Upper lobe of left lung (tissue), 6 donors: ENCODE measurements around the gene CDS2. TPM values are rescaled to one million over a fixed set of nuclear protein-coding genes. Genes with fewer than 3 reads are reported as not detected.

Source experiments
- ATAC-seq, 2 donors: fragments of 200-7000 bp; cut with Tn5 transposase; one replicate each; pipeline ENCODE4 v1.9.1; 2022; ENCODE audit warnings: mild to moderate bottlenecking in 2 of 2, moderate library complexity in 2 of 2; ENCODE audit not compliant: low FRiP score in 2 of 2
- DNase-seq, 2 donors: peaks; one replicate each; pipeline ENCODE4 v3.0.0-alpha.2; 2019 to 2020
- H3K27ac ChIP-seq, 4 donors: fragments of 200-600 bp; sonication (generic); one replicate each; pipeline ENCODE4 v1.5.1; 2016 to 2019
- H3K27me3 ChIP-seq, 4 donors: fragments of 200-600 bp; sonication (generic); one replicate each; pipeline ENCODE4 v1.5.1; 2017 to 2019
- H3K36me3 ChIP-seq, 4 donors: fragments of 200-600 bp; sonication (generic); one replicate each; pipeline ENCODE4 v1.5.1; 2016 to 2019
- H3K4me1 ChIP-seq, 4 donors: fragments of 200-600 bp; sonication (generic); one replicate each; pipeline ENCODE4 v1.5.1; 2018 to 2019
- H3K4me3 ChIP-seq, 4 donors: fragments of 200-600 bp; sonication (generic); one replicate each; pipeline ENCODE4 v1.5.1; 2017 to 2019; ENCODE audit warnings: mild to moderate bottlenecking in 2 of 4, moderate library complexity in 1 of 4
- H3K9me3 ChIP-seq, 4 donors: fragments of 200-600 bp; sonication (generic); one replicate each; pipeline ENCODE4 v1.5.1; 2018 to 2019
- EP300 ChIP-seq, 4 donors: sonication (generic); formaldehyde crosslinking; IDR thresholded peaks; one replicate each; pipeline ENCODE4 v1.5.1; 2017; ENCODE audit warnings: antibody characterized with exemption in 4 of 4, control low read depth in 2 of 4
- POLR2A ChIP-seq, 4 donors: fragments of 450-650 bp; IDR thresholded peaks; one replicate each; pipeline ENCODE4 v1.5.1; 2016 to 2017; ENCODE audit warnings: antibody characterized with exemption in 4 of 4, mild to moderate bottlenecking in 2 of 4
- POLR2AphosphoS5 ChIP-seq, 2 donors: sonication (generic); formaldehyde crosslinking; IDR thresholded peaks; one replicate each; pipeline ENCODE4 v1.5.1; 2017; ENCODE audit warnings: antibody characterized with exemption in 2 of 2
- WGBS, 2 donors: methylation state at CpG; one replicate each; pipeline ENCODE4 v1.1.5; 2017 to 2018; 5-methylcytosine and 5-hydroxymethylcytosine counted together
- total RNA-seq, 6 donors: library from RNA; depleted of rRNA in 4 of 6; stranded (reverse); fragments of >200 nt in 4 of 6; gene quantifications; one replicate each; pipeline versions ENCODE4 v1.1.0 to v1.2.1, GENCODE V29; 2016 to 2021
- TF ChIP-seq, protein P1 (sequence below), 6 experiments: fragments of 450-650 bp in 4 of 6; fragments of 200-600 bp in 2 of 6; sonication (generic) in 2 of 6; IDR thresholded peaks; one replicate each; pipeline ENCODE4 v1.5.1; 2016 to 2019; ENCODE audit warnings: antibody characterized with exemption in 6 of 6
- donor health status: DM: no; HTN: no; CAD: no; lungs with moderate emphysema.
- donor health status: DM: no; HTN: yes; CAD: no; lungs with severe emphysema.

CDS2 gene
- total RNA-seq, 6 donors from 2014 or later: 26.2 to 64.0 (median 40.6) TPM

DNA sequence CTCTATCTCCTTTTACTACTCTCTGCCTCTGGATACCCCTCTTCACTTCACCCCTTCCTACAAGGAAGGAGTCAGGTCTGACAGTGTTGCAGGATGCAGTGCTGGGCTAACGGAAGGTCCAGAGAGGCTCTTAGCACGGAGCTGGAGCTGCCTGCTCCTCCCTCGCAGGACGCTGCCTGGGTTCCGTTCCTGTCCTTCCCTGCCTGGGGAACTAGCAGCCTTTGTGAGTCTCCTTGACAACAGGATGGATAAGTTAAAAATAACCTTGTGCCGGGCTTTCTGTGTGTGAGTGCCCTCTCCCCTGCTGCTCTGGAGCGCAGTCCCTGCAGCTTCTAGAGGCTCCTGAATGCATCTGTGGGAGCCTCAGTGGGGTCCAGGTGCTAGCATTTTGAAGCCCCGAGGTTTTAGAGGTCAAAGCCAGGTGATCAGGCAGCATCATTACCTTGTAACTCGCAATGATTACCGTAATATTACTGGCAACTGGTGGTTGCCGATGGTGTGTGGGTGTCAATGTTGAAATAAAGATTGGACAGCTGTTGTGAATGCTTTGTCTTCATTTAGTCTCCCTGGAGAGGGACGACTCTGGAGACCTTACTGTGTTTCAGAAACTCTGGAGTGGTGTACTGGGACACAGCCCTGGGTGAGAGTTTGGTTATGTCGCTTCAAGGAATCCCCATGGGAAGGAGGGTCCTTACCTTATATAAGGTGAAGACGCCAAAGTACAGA is 44.4 kb downstream of the CDS2 start:
- Histone ChIP-seq H3K9me3 (no peaks in the 10 kb centered on the region), H3K36me3 (peaks cover 0 to 24% (median 11%) of the 10 kb centered on the region in 4 donors), H3K4me3 (no peak overlapping the region), H3K4me1 (peaks cover 38 to 76% (median 50%) of the 10 kb centered on the region in 4 donors), H3K27ac (peak overlapping the region in 2 of 4 donors; percentile 46 to 54), H3K27me3 (no peaks in the 10 kb centered on the region)
- ATAC-seq (no peak), DNase-seq (peak in 1 of 2 donors; percentile 12)
- TF ChIP-seq, protein P1, sequence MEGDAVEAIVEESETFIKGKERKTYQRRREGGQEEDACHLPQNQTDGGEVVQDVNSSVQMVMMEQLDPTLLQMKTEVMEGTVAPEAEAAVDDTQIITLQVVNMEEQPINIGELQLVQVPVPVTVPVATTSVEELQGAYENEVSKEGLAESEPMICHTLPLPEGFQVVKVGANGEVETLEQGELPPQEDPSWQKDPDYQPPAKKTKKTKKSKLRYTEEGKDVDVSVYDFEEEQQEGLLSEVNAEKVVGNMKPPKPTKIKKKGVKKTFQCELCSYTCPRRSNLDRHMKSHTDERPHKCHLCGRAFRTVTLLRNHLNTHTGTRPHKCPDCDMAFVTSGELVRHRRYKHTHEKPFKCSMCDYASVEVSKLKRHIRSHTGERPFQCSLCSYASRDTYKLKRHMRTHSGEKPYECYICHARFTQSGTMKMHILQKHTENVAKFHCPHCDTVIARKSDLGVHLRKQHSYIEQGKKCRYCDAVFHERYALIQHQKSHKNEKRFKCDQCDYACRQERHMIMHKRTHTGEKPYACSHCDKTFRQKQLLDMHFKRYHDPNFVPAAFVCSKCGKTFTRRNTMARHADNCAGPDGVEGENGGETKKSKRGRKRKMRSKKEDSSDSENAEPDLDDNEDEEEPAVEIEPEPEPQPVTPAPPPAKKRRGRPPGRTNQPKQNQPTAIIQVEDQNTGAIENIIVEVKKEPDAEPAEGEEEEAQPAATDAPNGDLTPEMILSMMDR (IDR thresholded peaks at IDR 0.05): no peak
- no peak for TF ChIP-seq EP300 (IDR thresholded peaks at IDR 0.05)
- no peak for TF ChIP-seq POLR2AphosphoS5 (IDR thresholded peaks at IDR 0.05)
- no peak for TF ChIP-seq POLR2A (IDR thresholded peaks at IDR 0.05)
- 71 to 72% methylated on average over 9 to 14 of the region's 14 CpGs for WGBS, 2 donors

DNA sequence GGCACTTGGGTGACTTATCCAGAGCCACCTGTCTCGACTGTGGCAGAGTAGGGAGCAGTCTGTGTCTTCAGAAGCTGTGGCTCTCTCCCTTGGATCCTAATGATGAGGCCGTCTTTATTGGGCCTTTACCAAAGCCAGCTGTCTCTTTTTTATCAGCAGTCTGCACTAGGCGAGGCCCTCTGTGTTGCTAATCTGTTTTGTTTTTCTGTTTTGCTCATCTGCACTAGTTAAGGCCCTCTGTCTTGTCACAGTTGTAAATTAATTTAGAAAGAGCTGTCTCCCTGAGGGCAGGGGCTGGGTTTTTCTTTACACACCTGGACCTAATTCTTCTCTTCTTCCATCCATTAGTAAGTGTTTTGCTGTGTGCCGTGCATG is 45.0 kb downstream of the CDS2 start:
- H3K4me1 ChIP-seq: peaks cover 38 to 71% (median 49%) of the 10 kb centered on the region in 4 donors
- DNase-seq: no peak
- peak overlapping the region in 1 of 4 donors; percentile 46 for H3K27ac ChIP-seq
- H3K36me3 ChIP-seq: peaks cover 0 to 30% (median 14%) of the 10 kb centered on the region in 4 donors
- TF ChIP-seq EP300 (IDR thresholded peaks at IDR 0.05) (no peak), POLR2A (IDR thresholded peaks at IDR 0.05) (no peak), POLR2AphosphoS5 (IDR thresholded peaks at IDR 0.05) (no peak)
- TF ChIP-seq, protein P1 (IDR thresholded peaks at IDR 0.05): no peak
- 77 to 80% methylated on average over 3 to 4 of the region's 4 CpGs for WGBS, 2 donors
- no peak for ATAC-seq
- no peaks in the 10 kb centered on the region for H3K9me3 ChIP-seq
- H3K27me3 ChIP-seq: no peaks in the 10 kb centered on the region
- no peak overlapping the region for H3K4me3 ChIP-seq

DNA sequence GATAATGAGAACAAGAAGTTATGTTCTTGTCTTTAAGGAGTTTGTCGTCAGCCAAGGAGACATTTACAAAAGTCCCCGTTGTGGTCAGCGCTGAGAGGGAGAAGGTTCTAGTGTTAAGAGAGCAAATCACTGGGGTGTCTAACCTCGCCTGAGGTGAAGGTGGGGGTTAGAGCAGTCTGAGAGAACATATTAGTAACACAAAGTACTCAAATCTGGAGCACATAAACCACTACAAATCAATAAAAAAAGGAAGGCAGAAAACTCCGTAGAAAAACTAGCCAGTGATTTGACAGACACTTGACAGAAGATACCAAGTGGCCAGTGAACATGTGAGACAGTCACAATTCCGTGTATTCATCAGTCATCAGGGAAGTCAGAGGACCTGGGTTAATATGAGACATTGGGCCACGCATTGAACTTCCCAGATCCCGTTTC is 45.4 kb downstream of the CDS2 start:
- Histone ChIP-seq H3K4me1 (peaks cover 38 to 67% (median 48%) of the 10 kb centered on the region in 4 donors), H3K4me3 (no peak overlapping the region), H3K27me3 (no peaks in the 10 kb centered on the region), H3K36me3 (peaks cover 0 to 34% (median 17%) of the 10 kb centered on the region in 4 donors), H3K9me3 (no peaks in the 10 kb centered on the region), H3K27ac (peak overlapping the region in 1 of 4 donors; percentile 22)
- WGBS, 2 donors: 76 to 77% methylated on average over 8 of the region's 8 CpGs
- DNase-seq (no peak), ATAC-seq (no peak)
- TF ChIP-seq EP300 (IDR thresholded peaks at IDR 0.05) (no peak), POLR2A (IDR thresholded peaks at IDR 0.05) (no peak), POLR2AphosphoS5 (IDR thresholded peaks at IDR 0.05) (no peak)
- TF ChIP-seq, protein P1 (IDR thresholded peaks at IDR 0.05): no peak

DNA sequence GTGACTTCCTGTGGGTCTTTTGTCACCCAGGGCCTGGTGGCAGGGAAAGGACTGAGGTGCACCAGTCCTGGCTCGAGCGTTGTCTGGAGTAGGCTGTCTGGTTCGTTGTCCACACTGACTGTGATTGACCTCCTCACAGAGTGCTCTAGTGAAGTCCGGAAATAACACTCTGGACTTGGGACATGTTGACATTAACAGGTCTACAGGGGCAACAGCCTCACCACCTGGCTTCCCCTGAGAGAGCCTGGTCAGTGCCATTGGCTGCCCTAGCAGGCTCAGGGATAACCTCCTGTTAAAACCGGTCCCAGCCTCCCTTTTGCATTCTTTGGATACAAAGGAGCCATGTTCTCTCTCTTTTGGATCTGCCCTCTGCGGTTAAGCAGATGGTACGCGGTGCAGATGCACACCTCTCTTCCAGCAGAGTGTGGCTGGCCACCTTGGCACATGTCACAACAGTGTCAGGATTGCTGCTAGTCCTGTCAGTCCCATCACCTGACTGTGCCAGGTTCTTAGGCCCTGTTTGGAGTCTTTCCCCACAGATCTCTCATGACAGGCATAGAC is 46.2 kb downstream of the CDS2 start:
- Histone ChIP-seq H3K36me3 (peaks cover 0 to 38% (median 22%) of the 10 kb centered on the region in 4 donors), H3K27me3 (no peaks in the 10 kb centered on the region), H3K27ac (peak overlapping the region in 2 of 4 donors; percentile 40 to 55)

More for the DNA sequence above, 46.2 kb downstream of the CDS2 start:
- DNase-seq (no peak), ATAC-seq (no peak)
- WGBS, 2 donors: 92 to 98% methylated on average over 5 to 8 of the region's 8 CpGs
- no peaks in the 10 kb centered on the region for H3K9me3 ChIP-seq
- H3K4me3 ChIP-seq: no peak overlapping the region
- TF ChIP-seq POLR2AphosphoS5 (IDR thresholded peaks at IDR 0.05) (no peak), POLR2A (IDR thresholded peaks at IDR 0.05) (no peak), EP300 (IDR thresholded peaks at IDR 0.05) (no peak)
- TF ChIP-seq, protein P1 (IDR thresholded peaks at IDR 0.05): no peak
- peaks cover 38 to 61% (median 48%) of the 10 kb centered on the region in 4 donors for H3K4me1 ChIP-seq
